NCI-H774 (cell line): Measurements from ENCODE around the gene ZWINT.

ENCODE experiments used
- DNase-seq: peaks from one replicate; lab custom pipeline; 2025; lab: John Stamatoyannopoulos, UW

The ZWINT gene, protein sequence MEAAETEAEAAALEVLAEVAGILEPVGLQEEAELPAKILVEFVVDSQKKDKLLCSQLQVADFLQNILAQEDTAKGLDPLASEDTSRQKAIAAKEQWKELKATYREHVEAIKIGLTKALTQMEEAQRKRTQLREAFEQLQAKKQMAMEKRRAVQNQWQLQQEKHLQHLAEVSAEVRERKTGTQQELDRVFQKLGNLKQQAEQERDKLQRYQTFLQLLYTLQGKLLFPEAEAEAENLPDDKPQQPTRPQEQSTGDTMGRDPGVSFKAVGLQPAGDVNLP

GRCh38 chr10:56360967-56361612 lies at the start of gene ZWINT:
TSS of gene ZWINT (minus strand) at chr10:56361259. CDS start at chr10:56361236, 23 bp downstream.
- DNase-seq = peak; percentile 96

DNA sequence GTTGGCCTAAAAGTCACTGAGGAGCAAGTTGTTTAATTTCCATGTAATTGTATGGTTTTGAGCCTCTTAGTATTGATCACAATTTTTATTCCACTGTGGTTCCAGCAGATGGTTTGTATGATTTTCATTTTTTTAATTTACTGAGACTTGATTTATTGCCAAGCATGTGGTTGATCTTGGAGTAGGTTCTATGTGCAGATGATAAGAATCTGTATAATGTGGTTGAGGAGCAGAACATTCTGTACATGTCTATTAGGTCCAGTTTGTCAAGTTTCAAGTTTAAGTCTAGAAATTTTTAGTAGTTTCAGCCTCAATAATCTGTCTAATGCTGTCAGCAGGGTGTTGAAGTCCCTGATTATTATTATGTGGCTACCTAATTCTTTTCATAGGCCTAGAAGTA lies 22.7 kb upstream of the ZWINT start:
- DNase-seq = no peak

DNA sequence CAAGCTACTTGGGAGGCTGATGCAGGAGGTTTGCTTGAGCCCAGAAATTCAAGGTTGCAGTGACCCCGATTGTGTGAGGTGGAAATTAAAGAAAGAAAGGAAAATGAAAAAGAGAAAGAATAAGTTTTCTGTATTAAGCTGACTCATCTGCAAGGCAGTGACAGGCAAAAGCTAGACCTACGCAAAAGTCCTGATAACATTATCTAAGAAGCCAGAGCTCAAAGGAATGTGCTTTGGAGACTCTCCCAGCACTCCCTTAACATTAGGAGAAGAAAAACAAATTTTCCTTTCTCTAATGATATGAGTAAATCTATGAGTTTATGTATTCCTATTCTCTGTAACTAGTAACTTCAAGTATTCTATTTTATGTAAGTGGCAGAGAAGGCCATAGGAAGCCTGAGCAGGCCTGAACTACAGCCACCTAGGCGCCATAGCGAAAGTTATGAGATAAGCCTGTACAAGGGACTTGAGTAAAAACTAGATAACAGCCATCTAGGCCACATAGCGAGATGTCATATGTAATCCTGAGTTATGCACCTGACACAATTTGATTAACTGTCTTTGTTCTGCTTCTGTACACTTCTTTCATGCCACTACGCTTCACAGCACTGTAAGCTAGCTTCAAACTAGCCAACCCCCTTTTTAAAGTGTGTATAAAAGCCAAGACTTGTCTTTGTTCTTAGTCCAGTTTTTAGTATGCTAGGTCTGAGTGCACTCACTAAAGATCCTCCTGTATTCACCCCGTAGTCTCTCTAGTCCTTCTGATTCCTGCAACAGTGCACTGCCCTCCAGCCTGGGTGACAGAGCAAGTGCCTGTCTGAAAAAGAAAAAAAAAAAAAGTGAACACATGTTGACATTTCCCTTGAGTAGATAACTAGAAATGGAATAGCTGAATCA lies 9.4 kb upstream of the ZWINT start:
- no peak for DNase-seq

GRCh38 chr10:56360583-56360966 lies 484 bp downstream of the ZWINT start:
- no peak for DNase-seq

DNA sequence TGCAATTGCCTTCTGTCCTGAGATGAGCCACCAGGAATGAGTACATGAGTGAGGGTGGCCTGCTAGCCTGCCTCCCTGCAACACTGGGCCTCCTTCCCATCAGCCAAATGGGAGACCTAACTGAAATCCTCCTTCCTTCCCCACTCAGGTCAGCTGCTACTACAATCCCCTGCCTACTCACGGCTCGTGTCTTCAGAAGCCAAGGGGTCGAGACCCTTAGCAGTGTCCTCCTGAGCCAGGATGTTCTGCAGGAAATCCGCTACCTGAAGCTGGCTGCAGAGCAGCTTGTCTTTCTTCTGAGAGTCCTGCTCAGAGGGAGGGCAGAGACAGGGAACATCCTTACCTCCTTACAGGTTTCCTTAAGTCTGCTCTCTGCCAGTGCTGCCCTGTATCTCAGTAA lies 1.2 kb downstream of the ZWINT start:
- no peak for DNase-seq

DNA sequence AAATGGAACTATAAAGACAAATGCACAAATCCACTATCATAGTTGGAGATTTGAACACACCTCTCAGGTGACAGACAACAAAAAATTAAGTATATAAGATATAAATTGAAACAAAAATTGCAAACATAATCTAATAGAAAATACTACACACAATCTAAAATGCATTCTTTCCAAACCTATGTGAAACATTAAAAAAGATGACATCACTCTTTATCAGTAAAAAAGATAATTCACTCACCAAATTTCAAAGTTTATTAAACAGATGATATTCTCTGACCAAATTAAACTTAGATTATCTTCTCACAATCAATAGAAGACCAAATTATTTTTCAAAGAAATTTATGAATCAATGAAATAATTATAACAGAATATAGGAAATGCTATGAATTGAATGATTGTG lies 4.0 kb downstream of the ZWINT start:
- no peak for DNase-seq

DNA sequence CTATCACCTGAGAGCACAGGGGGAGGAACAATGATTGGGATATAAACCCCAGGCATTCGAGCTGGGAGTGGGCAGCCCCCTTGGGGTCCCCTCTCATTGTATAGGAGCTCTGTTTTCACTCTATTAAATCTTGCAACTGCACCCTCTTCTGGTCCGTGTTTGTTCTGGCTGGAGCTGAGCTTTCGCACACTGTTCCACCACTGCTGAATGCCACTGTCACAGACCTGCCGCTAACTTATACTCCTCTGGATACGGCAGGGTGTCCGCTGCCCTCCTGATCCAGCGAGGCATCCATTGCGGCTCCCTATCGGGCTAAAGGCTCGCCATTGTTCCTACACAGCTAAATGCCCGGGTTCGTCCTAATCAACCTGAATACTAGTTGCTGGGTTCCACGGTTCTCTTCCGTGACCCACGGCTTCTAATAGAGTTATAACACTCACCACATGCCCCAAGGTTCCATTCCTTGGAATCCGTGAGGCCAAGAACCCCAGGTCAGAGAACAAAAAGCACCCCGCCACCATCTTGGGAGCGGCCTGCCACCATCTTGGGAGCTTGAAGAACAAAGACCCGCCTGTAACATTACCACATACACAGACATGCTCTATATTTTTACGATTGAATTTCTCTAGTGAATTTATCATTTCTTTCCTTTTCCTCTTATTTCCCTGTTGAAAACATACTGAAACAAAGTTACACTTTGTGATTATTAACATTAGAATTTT lies 9.0 kb downstream of the ZWINT start:
- DNase-seq = no peak

DNA sequence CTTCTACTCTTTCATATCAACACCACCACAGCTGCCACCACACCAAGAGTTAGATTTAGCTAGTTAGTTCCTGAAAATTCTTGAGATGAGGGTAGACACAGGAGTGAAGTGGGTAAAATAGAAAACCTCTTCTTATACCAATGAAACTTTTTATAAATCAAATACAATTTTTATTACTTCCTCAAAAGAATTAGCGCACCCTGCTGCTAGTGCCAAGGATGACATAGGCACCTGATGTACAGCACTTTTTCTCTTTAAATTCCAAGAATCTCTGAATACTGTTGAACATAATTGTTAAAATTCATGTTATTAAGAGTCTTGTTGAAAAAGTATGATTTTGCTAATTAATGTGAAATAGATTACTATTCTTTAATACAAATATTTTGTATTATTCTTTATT lies 11.4 kb downstream of the ZWINT start:
- no peak for DNase-seq

- no peak for DNase-seq
These were observed 13.0 kb downstream of the ZWINT start for GRCh38 chr10:56348101-56348500.

GRCh38 chr10:56346845-56347415 lies 14.1 kb downstream of the ZWINT start:
- DNase-seq = no peak

GRCh38 chr10:56341612-56342011 lies 19.4 kb downstream of the ZWINT start:
- DNase-seq = no peak

GRCh38 chr10:56329961-56330360 lies 31.1 kb downstream of the ZWINT start:
- DNase-seq = no peak

DNA sequence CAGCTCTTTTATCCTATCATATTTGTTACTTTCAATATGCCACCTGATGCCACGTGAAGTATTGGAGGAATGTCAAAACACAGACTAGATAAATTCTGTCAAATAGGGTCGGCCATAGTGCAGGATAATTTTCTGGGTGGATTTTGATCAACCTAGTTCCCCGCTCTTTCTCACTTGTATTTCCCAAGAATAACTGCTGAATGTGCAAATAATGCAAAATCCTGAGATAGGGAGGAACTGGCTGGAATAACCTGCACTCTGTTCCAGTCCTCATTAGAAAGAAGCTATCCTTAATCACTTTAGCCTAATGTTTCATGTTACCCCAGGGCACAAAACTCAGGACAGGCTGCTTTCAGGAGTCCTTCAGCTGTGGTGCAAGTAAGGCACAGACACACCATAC lies 33.9 kb downstream of the ZWINT start:
- no peak for DNase-seq

DNA sequence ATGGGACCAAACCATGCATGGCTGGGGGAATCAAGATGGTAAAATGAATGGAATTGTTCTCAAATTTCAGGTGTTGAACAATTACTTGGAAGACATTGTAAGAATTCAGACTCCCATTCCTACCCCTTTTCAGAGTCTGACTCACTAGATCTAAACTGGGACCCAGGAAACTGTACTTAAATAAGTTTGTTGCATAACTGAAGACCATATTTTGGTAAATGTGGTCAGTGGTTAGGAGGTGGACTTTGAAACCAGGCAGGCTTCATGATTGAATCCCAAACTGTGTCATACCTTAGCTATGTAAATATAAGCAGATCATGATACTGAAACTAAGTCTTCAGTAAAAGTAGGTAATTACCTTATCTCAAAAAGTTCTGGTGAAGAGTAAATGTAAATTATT lies 41.7 kb downstream of the ZWINT start:
- DNase-seq = no peak

GRCh38 chr10:56318816-56319215 lies 42.2 kb downstream of the ZWINT start:
- peak; percentile 14 for DNase-seq

GRCh38 chr10:56317603-56318002 lies 43.5 kb downstream of the ZWINT start:
- no peak for DNase-seq

- no peak for DNase-seq
These were observed 44.5 kb downstream of the ZWINT start for GRCh38 chr10:56316603-56317002.
